IPS-20b (cell line): Measurements from ENCODE around the gene DUS3L.
"Not testable (repeated sequence)": the region's sequence is repeated elsewhere in the genome, so short reads cannot be mapped to it uniquely, and the experiment has no call there.

Source experiments
- H3K27ac ChIP-seq: one replicate; pipeline ENCODE4 v1.5.1; 2013; ENCODE audit warnings: low read length
- H3K27me3 ChIP-seq: 2 replicates; pipeline ENCODE4 v1.6.1; 2013; ENCODE audit warnings: mild to moderate bottlenecking, low read length, inconsistent platforms; ENCODE audit not compliant: insufficient read depth
- H3K36me3 ChIP-seq: 2 replicates; pipeline ENCODE4 v1.6.1; 2013; ENCODE audit warnings: low read depth, mild to moderate bottlenecking, inconsistent platforms, low read length, moderate library complexity; ENCODE audit not compliant: insufficient read depth
- H3K4me1 ChIP-seq: 2 replicates; pipeline ENCODE4 v1.6.1; 2013; ENCODE audit warnings: mild to moderate bottlenecking, control low read depth, inconsistent platforms, low read length, moderate library complexity; ENCODE audit not compliant: insufficient read depth
- H3K4me3 ChIP-seq: 2 replicates; pipeline ENCODE4 v1.5.1; 2013; ENCODE audit warnings: mild to moderate bottlenecking, low read length, inconsistent platforms
- H3K9ac ChIP-seq: 2 replicates; pipeline ENCODE4 v1.6.1; 2013; ENCODE audit warnings: low read depth, mild to moderate bottlenecking, inconsistent platforms, low read length, moderate library complexity
- H3K9me3 ChIP-seq: 2 replicates; pipeline ENCODE4 v1.6.1; 2013; ENCODE audit warnings: mild to moderate bottlenecking, low read depth, low read length, inconsistent platforms; ENCODE audit not compliant: insufficient read depth

DUS3L gene

DNA sequence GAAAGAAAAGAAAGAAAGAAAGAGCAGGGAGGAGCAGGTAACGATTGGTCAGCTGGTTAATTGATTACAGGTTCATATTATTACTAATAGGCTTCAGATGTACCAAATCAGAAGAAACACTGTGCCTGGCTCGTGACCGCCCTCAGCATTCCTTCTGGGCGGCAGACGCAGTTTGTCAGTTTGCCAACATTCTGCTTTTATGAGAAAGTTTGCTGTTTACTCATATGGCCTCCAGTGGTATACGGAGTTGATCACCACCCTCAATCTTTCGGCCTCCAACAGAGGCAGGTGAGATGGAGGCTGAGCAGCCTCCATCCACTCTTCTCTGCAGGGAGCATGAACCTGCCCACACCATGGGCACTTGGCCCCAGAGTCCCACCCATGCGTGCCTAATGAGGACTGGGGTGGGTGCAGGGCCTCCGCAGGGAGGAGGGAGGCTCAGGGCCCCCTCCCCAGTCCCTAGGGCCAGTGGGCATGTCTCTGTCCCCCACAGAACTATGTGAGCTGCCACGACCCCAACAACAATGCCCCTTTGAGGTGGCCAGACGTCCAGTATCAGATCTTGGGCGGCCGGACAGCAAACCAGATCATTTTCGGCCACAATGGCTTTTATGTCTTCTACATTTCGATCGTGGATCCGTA, 15.2 kb downstream of the DUS3L start:
- Histone ChIP-seq H3K4me3 (no peak overlapping the region), H3K27me3 (no peaks in the 10 kb centered on the region), H3K9me3 (no peaks in the 10 kb centered on the region), H3K9ac (no peak overlapping the region), H3K36me3 (no peaks in the 10 kb centered on the region), H3K27ac (no peak overlapping the region), H3K4me1 (no peaks in the 10 kb centered on the region)

DNA sequence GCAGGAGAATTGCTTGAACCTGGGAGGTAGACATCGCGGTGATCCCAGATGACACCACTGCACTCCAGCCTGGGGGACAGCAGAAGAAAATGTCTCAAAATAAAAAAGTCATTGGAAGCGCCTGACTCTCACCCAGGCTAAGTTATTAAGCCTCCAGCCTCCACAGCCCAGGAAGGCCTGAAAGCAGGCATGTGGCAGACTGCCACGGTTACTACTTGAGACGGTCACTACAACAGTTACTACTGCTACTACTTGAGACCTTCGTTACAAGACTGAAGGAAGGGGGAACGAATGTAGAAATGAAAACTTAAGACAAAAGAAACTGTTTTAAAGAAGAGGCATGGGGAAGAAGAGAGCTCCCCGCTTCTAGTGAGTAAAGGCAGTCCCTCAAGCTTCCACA, 16.0 kb downstream of the DUS3L start:
- Histone ChIP-seq H3K27me3 (no peaks in the 10 kb centered on the region), H3K36me3 (no peaks in the 10 kb centered on the region), H3K4me1 (no peaks in the 10 kb centered on the region), H3K9me3 (no peaks in the 10 kb centered on the region), H3K27ac (no peak overlapping the region), H3K4me3 (no peak overlapping the region), H3K9ac (no peak overlapping the region)

- no peaks in the 10 kb centered on the region for H3K9me3 ChIP-seq
- no peak overlapping the region for H3K27ac ChIP-seq
- no peak overlapping the region for H3K4me3 ChIP-seq
- H3K27me3 ChIP-seq = no peaks in the 10 kb centered on the region
- no peaks in the 10 kb centered on the region for H3K36me3 ChIP-seq
- no peaks in the 10 kb centered on the region for H3K4me1 ChIP-seq
- H3K9ac ChIP-seq = no peak overlapping the region; the same call in 1 of the 2 replicates
Observed at GRCh38 chr19:5773276-5773675, 17.7 kb downstream of the DUS3L start.

DNA sequence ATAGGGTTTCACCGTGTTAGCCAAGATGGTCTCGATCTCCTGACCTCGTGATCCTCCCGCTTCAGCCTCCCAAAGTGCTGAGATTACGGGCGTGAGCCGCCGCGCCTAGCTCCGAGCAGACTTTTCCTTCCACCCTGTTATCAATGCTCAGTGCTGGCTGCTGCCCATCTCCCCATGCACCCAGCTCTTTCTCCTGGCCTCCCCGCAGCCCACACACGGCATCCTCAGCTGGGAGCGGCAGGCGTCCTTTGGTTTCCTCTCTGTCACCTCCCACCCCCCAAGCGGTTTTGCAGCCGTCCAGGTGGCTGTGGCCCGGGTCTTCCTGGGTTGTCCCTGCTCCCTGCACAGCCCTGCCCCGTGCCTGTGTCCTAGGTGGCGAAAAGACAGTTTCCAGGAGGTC, 18.5 kb downstream of the DUS3L start:
- Histone ChIP-seq H3K9ac (no peak overlapping the region), H3K36me3 (no peaks in the 10 kb centered on the region), H3K4me3 (no peak overlapping the region)

DNA sequence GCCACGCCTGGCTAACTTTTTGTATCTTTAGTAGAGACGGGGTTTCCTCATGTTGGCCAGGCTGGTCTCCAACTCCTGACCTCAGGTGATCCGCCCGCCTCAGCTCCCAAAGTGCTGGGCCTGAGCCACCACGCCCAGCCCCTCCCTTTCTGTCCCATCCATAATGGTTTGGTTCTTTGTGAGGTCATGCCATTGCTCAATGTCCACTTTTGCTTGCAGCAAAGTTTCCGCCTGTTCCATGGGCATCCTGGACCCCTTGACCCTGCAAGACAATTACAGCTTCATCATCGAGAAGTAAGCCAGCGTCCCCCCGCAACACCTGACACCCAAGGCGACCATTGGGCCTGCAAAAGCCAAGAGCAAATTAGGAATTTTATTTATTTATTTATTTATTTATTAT, 23.0 kb downstream of the DUS3L start:
- no peak overlapping the region for H3K4me3 ChIP-seq
- H3K36me3 ChIP-seq = no peaks in the 10 kb centered on the region
- H3K27me3 ChIP-seq = no peaks in the 10 kb centered on the region
- H3K27ac ChIP-seq = no peak overlapping the region
- H3K4me1 ChIP-seq = no peaks in the 10 kb centered on the region
- H3K9me3 ChIP-seq = no peaks in the 10 kb centered on the region
- H3K9ac ChIP-seq = no peak overlapping the region

More for the DNA sequence above, 18.5 kb downstream of the DUS3L start:
- Histone ChIP-seq H3K4me1 (no peaks in the 10 kb centered on the region), H3K27ac (no peak overlapping the region), H3K27me3 (no peaks in the 10 kb centered on the region), H3K9me3 (no peaks in the 10 kb centered on the region)

GRCh38 chr19:5765220-5765619, 25.7 kb downstream of the DUS3L start:
- Histone ChIP-seq H3K27ac (no peak overlapping the region), H3K9me3 (no peaks in the 10 kb centered on the region), H3K36me3 (no peaks in the 10 kb centered on the region)

GRCh38 chr19:5762608-5763217, 28.2 kb downstream of the DUS3L start:
- H3K4me3 ChIP-seq = no peak overlapping the region
- H3K9me3 ChIP-seq = no peaks in the 10 kb centered on the region
- no peaks in the 10 kb centered on the region for H3K36me3 ChIP-seq
- no peaks in the 10 kb centered on the region for H3K4me1 ChIP-seq
- H3K27ac ChIP-seq = no peak overlapping the region
- no peak overlapping the region for H3K9ac ChIP-seq
- H3K27me3 ChIP-seq = no peaks in the 10 kb centered on the region

More at GRCh38 chr19:5765220-5765619, 25.7 kb downstream of the DUS3L start:
- Histone ChIP-seq H3K9ac (no peak overlapping the region), H3K4me3 (no peak overlapping the region), H3K27me3 (no peaks in the 10 kb centered on the region), H3K4me1 (no peaks in the 10 kb centered on the region)

DNA sequence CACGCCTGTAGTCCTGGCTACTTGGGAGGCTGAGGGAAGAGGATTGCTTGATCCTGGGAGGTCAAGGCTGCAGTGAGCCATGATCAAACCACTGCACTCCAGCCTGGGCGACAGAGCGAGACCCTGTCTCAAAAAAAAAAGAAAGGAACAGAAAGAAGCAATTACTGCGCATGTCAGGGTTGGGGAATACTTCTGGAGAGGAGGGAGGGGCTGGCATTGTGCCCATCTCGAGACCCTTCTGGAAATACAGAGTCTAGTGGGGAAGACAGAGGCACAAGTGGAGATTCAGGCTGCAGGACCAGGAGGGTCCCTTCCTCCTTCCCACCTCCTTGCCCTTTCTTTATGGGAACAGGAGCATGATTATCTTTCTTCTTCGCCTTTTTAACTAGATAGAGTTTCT, 37.2 kb downstream of the DUS3L start:
- no peaks in the 10 kb centered on the region for H3K4me1 ChIP-seq
- H3K27me3 ChIP-seq = no peaks in the 10 kb centered on the region
- H3K27ac ChIP-seq = no peak overlapping the region
- H3K9ac ChIP-seq = no peak overlapping the region
- no peak overlapping the region for H3K4me3 ChIP-seq
- H3K9me3 ChIP-seq = no peaks in the 10 kb centered on the region
- no peaks in the 10 kb centered on the region for H3K36me3 ChIP-seq

DNA sequence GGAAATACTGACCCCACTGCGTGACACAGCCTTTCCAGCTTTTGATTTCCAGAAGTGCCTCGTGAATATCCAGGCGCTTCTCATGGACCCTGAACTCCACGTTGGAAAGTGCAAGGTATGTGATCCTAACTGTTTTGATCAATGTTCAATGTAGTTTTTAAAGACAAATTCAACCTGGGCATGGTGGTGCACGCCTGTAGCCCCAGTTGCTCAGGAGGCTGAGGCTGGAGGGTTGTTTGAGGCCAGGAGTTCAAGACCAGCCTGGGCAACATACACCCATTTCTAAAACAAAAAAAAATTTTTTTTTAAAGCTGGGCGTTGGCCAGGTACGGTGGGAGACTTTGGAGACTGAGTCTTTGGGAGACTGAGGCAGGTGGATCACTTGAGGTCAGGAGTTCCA, 39.3 kb downstream of the DUS3L start:
- H3K9me3 ChIP-seq = no peaks in the 10 kb centered on the region
- no peaks in the 10 kb centered on the region for H3K36me3 ChIP-seq
- H3K9ac ChIP-seq = no peak overlapping the region
- no peak overlapping the region for H3K4me3 ChIP-seq
- H3K4me1 ChIP-seq = no peaks in the 10 kb centered on the region
- no peaks in the 10 kb centered on the region for H3K27me3 ChIP-seq
- H3K27ac ChIP-seq = no peak overlapping the region

DNA sequence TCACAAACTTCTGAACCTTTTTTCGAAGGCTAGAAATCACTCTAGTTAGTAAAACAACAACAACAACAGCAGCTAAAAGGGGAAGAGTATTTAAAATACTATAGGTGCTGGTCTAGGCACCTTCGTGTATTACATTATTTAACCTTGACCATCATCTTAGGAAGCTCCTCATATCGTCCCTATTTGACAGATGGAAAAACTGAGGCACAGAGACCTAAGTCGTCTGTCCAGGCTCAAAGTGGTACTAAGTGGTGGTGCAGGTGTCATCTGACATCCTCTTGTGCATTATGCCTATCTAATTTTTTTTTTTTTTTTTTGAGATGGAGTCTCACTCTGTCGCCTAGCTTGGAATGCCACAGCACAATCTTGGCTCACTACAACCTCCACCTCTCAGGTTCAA, 41.5 kb downstream of the DUS3L start:
- Histone ChIP-seq H3K4me1 (no peaks in the 10 kb centered on the region), H3K36me3 (no peaks in the 10 kb centered on the region), H3K4me3 (no peak overlapping the region), H3K27ac (no peak overlapping the region), H3K9me3 (no peaks in the 10 kb centered on the region), H3K27me3 (no peaks in the 10 kb centered on the region), H3K9ac (no peak overlapping the region)

DNA sequence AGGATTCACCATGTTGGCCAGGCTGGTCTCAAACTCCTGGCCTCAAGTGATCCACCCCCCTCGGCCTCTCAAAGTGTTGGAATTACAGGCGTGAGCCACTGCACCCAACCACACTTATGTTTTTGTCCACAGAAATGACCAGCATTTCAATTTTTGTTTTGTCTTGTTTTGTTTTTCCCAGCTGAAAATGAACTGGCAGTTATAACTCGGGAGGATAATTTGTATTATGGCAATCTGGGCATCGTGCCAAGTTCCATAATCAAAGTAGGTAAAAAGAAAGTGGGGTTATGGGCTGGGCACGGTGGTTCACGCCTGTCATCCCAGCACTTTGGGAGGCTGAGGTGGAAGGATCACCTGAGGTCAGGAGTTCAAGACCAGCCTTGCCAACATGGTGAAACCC, 42.0 kb downstream of the DUS3L start:
- H3K9me3 ChIP-seq, H3K36me3 ChIP-seq, H3K4me3 ChIP-seq, H3K27ac ChIP-seq, H3K4me1 ChIP-seq, H3K9ac ChIP-seq, H3K27me3 ChIP-seq: not testable (repeated sequence)

- not testable (repeated sequence) for H3K9ac ChIP-seq, H3K27me3 ChIP-seq, H3K4me3 ChIP-seq, H3K9me3 ChIP-seq, H3K4me1 ChIP-seq, H3K27ac ChIP-seq, H3K36me3 ChIP-seq
Observed at GRCh38 chr19:5744999-5745398, 46.0 kb downstream of the DUS3L start.
